Psoas muscle (tissue), 8 donors: ENCODE measurements around the gene SCGB1D2. TPM values are rescaled to one million over a fixed set of nuclear protein-coding genes. Genes with fewer than 3 reads are reported as not detected.

Experiments
- ATAC-seq, 4 donors: fragments of 200-7000 bp; cut with Tn5 transposase; one replicate each; pipeline ENCODE4 v1.9.1; 2020; ENCODE audit warnings: moderate library complexity in 3 of 4, mild to moderate bottlenecking in 2 of 4
- DNase-seq, 2 donors: peaks; one replicate each; pipeline ENCODE4 v3.0.0-alpha.2; 2020
- H3K27ac ChIP-seq: fragments of 200-600 bp; one replicate; pipeline ENCODE4 v1.8.0; 2022
- H3K27me3 ChIP-seq, 3 donors: fragments of 200-600 bp in 1 of 3; one replicate each; pipeline versions ENCODE4 v1.6.1 to v1.8.0; 2013 to 2022; ENCODE audit warnings: low read length in 2 of 3, mild to moderate bottlenecking in 2 of 3, moderate library complexity in 1 of 3; ENCODE audit not compliant: insufficient read depth in 3 of 3
- H3K36me3 ChIP-seq, 2 donors: fragments of 200-600 bp in 1 of 2; one replicate each; pipeline versions ENCODE4 v1.6.1 to v1.8.0; 2013 to 2022; ENCODE audit warnings: low read depth in 1 of 2, mild to moderate bottlenecking in 1 of 2, moderate library complexity in 1 of 2; ENCODE audit not compliant: insufficient read depth in 1 of 2
- H3K4me1 ChIP-seq: fragments of 200-600 bp; one replicate; pipeline ENCODE4 v1.8.0; 2022
- H3K4me3 ChIP-seq: fragments of 200-600 bp; one replicate; pipeline ENCODE4 v1.8.0; 2022; ENCODE audit warnings: mild to moderate bottlenecking
- H3K9me3 ChIP-seq: fragments of 200-600 bp; one replicate; pipeline ENCODE4 v1.8.0; 2022
- CTCF ChIP-seq: fragments of 200-600 bp; IDR thresholded peaks from one replicate; pipeline ENCODE4 v1.8.0; 2022; ENCODE audit warnings: antibody characterized with exemption
- WGBS, 3 donors: extraction: QIAGEN DNeasy Blood & Tissue Kit; methylation state at CpG; one replicate each; pipeline versions ENCODE4 v1.1.6 to v1.1.7; 2013; 5-methylcytosine and 5-hydroxymethylcytosine counted together
- intact Hi-C, 2 donors: fragments of 100-400 bp; cut with DNase I; formaldehyde crosslinking; loops; one replicate each; pipeline versions ENCODE4 v1.11.0 to v1.14.2; 2022
- polyA plus RNA-seq, 3 donors: library from polyadenylated mRNA; stranded (reverse); fragments of 200-250 nt; gene quantifications; one replicate each; pipeline ENCODE4 v1.2.3, GENCODE V29; 2013
- total RNA-seq, 4 donors: library from RNA; stranded (reverse); fragmentation: NEBNext Ultra II Directional in 2 of 4; extraction: Animal tissue kit (Norgen Biotek cat#: 25700) in 2 of 4; gene quantifications; one replicate each; pipeline versions ENCODE4 v1.2.1 to v1.2.4, GENCODE V29; 2021 to 2023
- donor health status: healthy with polysubstance abuse.
- donor health status: DM: no; HTN: no; CAD: no; lungs with moderate emphysema.
- donor health status: Bipolar disorder and iron deficiency.
- donor health status: healthy.
- donor health status: DM: yes; HTN: yes; CAD: no.
- donor health status: DM: no; HTN: no; CAD: no.
- donor health status: DM: no; HTN: no; CAD: no.
- donor health status: DM: yes; HTN: yes; CAD: no.

The SCGB1D2 gene
- total and polyA plus RNA-seq, 7 donors = 0.67 to 8.8 (median 1.3) TPM; not detected in 1

DNA sequence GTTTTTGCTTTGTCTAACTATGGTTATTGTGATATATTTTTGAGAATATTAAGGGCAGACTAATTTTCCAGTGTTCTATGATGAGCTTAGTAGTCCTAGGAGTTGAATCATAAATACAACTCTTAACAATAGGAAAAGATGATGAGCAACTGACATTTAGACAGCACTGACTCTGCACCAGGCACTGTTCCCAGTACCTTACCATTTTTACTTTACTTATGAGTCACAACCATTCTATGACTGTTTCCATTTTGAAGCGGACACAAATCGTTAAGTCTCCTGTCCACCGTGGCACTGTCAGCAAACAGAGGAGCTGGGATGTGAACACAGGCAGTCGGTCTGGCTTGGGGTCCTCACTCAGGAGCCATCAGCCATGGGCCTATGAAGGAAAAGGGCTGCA, 24.5 kb downstream of the SCGB1D2 start:
- Histone ChIP-seq H3K27ac (no peak overlapping the region), H3K4me1 (no peaks in the 10 kb centered on the region), H3K9me3 (no peaks in the 10 kb centered on the region), H3K27me3 (peaks cover 0 to 5% (median 0%) of the 10 kb centered on the region in 3 donors), H3K4me3 (no peak overlapping the region), H3K36me3 (no peaks in the 10 kb centered on the region)
- ATAC-seq = peak in 1 of 4 donors; percentile 68
- 57 to 72% (median 67%) methylated on average over 4 of the region's 4 CpGs for WGBS, 3 donors
- DNase-seq = no peak
- intact Hi-C loops = no loop called here
- TF ChIP-seq CTCF = no peak

- DNase-seq (no peak), ATAC-seq (no peak)
- Histone ChIP-seq H3K27ac (no peak overlapping the region), H3K27me3 (peaks cover 0 to 5% (median 0%) of the 10 kb centered on the region in 3 donors), H3K4me1 (no peaks in the 10 kb centered on the region), H3K36me3 (no peaks in the 10 kb centered on the region), H3K9me3 (no peaks in the 10 kb centered on the region), H3K4me3 (no peak overlapping the region)
- intact Hi-C loops = no loop called here
- TF ChIP-seq CTCF = no peak
- WGBS, 3 donors = 83 to 89% (median 88%) methylated on average over 1 of the region's 1 CpG
These were observed 25.0 kb downstream of the SCGB1D2 start for GRCh38 chr11:62267050-62267449.

DNA sequence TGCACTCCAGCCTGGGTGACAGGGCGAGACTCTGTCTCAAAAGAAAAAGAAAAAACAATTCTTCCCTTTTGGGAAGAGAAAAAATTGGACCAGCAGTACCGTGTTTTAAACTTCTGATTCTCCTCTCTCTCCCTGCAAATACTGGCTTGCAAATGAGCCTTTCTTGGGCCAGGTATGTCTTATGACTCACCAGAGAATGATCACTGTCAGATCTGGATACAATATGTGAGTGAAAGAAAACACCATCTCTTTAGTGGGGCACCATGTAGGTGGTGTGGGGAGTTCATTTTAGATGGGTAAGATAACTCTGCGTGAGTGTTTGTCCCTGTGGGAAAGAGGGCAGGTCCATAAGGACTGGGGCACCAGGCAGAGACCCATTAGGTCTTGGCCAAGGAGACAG, 25.5 kb downstream of the SCGB1D2 start:
- Histone ChIP-seq H3K4me1 (no peaks in the 10 kb centered on the region), H3K27ac (no peak overlapping the region), H3K27me3 (peaks cover 0 to 7% (median 0%) of the 10 kb centered on the region in 3 donors), H3K9me3 (no peaks in the 10 kb centered on the region), H3K4me3 (no peak overlapping the region), H3K36me3 (no peaks in the 10 kb centered on the region)
- intact Hi-C loops = no loop called here
- WGBS, 3 donors = 65 to 75% (median 75%) methylated on average over 3 of the region's 3 CpGs
- DNase-seq = no peak
- TF ChIP-seq CTCF = no peak
- no peak for ATAC-seq

DNA sequence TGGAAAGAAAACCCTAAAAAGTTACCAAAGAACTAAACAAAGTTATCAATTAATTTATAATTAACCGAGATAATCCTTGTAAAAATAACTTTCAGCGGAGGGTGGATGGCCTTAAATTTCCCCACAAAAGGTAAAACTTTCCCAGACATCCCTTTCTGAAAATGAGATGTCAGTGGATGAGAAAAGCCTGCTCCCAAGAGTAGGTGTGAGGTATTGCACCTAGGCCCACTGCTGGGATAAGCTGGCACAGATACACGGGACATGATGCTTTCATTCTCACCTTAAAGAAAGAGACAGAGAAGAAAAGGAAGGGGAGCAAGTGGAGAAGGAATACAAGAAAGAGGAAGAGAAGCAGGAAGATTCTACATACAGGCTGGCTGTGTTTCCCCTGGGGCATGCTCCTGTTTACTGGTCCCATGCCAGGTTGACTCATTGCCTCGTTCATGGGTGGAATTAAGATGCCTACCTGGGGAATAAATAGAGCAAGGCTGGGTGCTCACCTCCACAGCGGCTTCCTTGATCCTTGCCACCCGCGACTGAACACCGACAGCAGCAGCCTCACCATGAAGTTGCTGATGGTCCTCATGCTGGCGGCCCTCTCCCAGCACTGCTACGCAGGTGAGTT, 27.7 kb downstream of the SCGB1D2 start, which contains the start of gene SCGB2A2:
Gene SCGB2A2, plus strand, starts transcription at position 505 of the 625 bp plus-strand sequence. Its CDS starts 59 bp downstream, at position 564.
- TF ChIP-seq CTCF = peak; percentile 32
- 70 to 73% (median 73%) methylated on average over 10 of the region's 10 CpGs for WGBS, 3 donors
- Histone ChIP-seq H3K36me3 (no peaks in the 10 kb centered on the region), H3K4me1 (no peaks in the 10 kb centered on the region), H3K27ac (no peak within 1 kb of the TSS), H3K4me3 (no peak within 1 kb of the TSS), H3K9me3 (no peaks in the 10 kb centered on the region), H3K27me3 (peaks cover 0 to 7% (median 0%) of the 10 kb centered on the region in 3 donors)
- intact Hi-C loops = no loop called here
- DNase-seq = no peak
- ATAC-seq = no peak

DNA sequence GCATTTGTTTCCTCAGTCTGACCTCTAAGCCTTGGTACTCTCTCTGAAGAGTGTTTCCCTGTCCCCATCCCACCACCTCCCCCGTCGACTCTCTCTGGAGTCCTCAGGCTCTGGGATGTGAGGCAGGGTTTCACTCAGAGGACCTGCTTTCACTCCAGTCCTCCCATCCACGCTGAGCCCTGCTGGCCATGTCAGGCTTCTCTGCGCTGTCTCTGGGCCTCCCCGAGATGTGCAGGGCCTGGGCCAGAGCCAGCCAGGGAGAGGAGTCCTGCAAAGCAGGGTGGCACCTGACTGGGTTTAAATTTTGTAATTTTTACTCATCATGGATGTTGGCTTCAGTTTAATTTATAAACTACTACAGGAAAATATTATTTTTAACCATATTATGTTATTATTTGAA, 31.2 kb downstream of the SCGB1D2 start:
- H3K27me3 ChIP-seq = peaks cover 0 to 7% (median 0%) of the 10 kb centered on the region in 3 donors
- DNase-seq (no peak), ATAC-seq (no peak)
- no peaks in the 10 kb centered on the region for H3K4me1 ChIP-seq
- intact Hi-C loops = no loop called here
- H3K9me3 ChIP-seq = no peaks in the 10 kb centered on the region
- no peaks in the 10 kb centered on the region for H3K36me3 ChIP-seq
- H3K4me3 ChIP-seq = no peak overlapping the region
- 61 to 79% (median 73%) methylated on average over 5 of the region's 5 CpGs for WGBS, 3 donors
- TF ChIP-seq CTCF = no peak
- no peak overlapping the region for H3K27ac ChIP-seq
